Stimulated activated CD4-positive, alpha-beta T cell treated with anti-CD3 and anti-CD28 coated beads, Interleukin-1b, Interleukin-23, amount 100 ng/mL, for 4 hours (primary cell): ENCODE data around the gene UGT3A2.

Experiments
- DNase-seq, 2 donors: peaks; one replicate each; pipeline ENCODE4 v3.0.0-alpha.2; 2020; ENCODE audit warnings: low read depth in 2 of 2

UGT3A2 gene

GRCh38 chr5:36066540-36067210 is at the start of gene UGT3A2:
Gene UGT3A2, minus strand, starts transcription at chr5:36066882. Its CDS starts 93 bp downstream, at chr5:36066789.
- DNase-seq = no peak

GRCh38 chr5:36111238-36111637 is 44.6 kb upstream of the UGT3A2 start:
- DNase-seq = no peak

- no peak for DNase-seq
These were observed 42.2 kb upstream of the UGT3A2 start for GRCh38 chr5:36108758-36109460.

GRCh38 chr5:36105819-36106218 is 39.1 kb upstream of the UGT3A2 start:
- no peak for DNase-seq

- DNase-seq = no peak
These were observed 33.1 kb upstream of the UGT3A2 start for GRCh38 chr5:36099748-36100147.

GRCh38 chr5:36096486-36096885 is 29.8 kb upstream of the UGT3A2 start:
- DNase-seq = no peak

GRCh38 chr5:36089989-36090388 is 23.3 kb upstream of the UGT3A2 start:
- no peak for DNase-seq

- DNase-seq = no peak
These were observed 12.6 kb upstream of the UGT3A2 start for GRCh38 chr5:36079200-36079781.

GRCh38 chr5:36078430-36078829 is 11.7 kb upstream of the UGT3A2 start:
- no peak for DNase-seq

GRCh38 chr5:36073595-36074216 is 7.0 kb upstream of the UGT3A2 start:
- DNase-seq = no peak

GRCh38 chr5:36070687-36071571 is 4.2 kb upstream of the UGT3A2 start:
- DNase-seq = no peak

GRCh38 chr5:36068751-36069281 is 2.1 kb upstream of the UGT3A2 start:
- no peak for DNase-seq

GRCh38 chr5:36066001-36066539 is 612 bp downstream of the UGT3A2 start:
- no peak for DNase-seq

- DNase-seq = no peak
These were observed 6.2 kb downstream of the UGT3A2 start for GRCh38 chr5:36060420-36060887.

GRCh38 chr5:36059571-36060419 is 6.9 kb downstream of the UGT3A2 start:
- DNase-seq = no peak

GRCh38 chr5:36058776-36059175 is 7.9 kb downstream of the UGT3A2 start:
- no peak for DNase-seq

GRCh38 chr5:36057386-36057785 is 9.3 kb downstream of the UGT3A2 start:
- DNase-seq = no peak

- DNase-seq = no peak
These were observed 10.3 kb downstream of the UGT3A2 start for GRCh38 chr5:36056422-36056821.

- DNase-seq = no peak
These were observed 10.7 kb downstream of the UGT3A2 start for GRCh38 chr5:36055984-36056383.

GRCh38 chr5:36054647-36055046 is 12.0 kb downstream of the UGT3A2 start:
- DNase-seq = no peak
